Measurements from ENCODE around the gene CNTNAP3. TPM values are rescaled to one million over a fixed set of nuclear protein-coding genes. Genes with fewer than 3 reads are reported as not detected.
"Not testable (repeated sequence)": the region's sequence is repeated elsewhere in the genome, so short reads cannot be mapped to it uniquely, and the experiment has no call there.

The CNTNAP3 gene
- total RNA-seq (2022) (6.3 and 9.3 TPM in 2 replicates), Bru-seq, nascent RNA (percentile 38 among the genes with signal in this experiment), BruChase-seq, experiment 1, labeled RNA remaining after a 6-hour chase (percentile 31 among the genes with signal in this experiment), BruChase-seq, experiment 2, labeled RNA remaining after a 2-hour chase (percentile 37 among the genes with signal in this experiment)
- long read RNA-seq, partial matches to known transcripts, result 1 of 6 reads
- long read RNA-seq, other reads (novel, unspliced or antisense), result 5 of 6 reads

GRCh38 chr9:39287980-39288379 is at the start of gene CNTNAP3:
TSS of gene CNTNAP3 (minus strand) at chr9:39288167. CDS start at chr9:39288064, 103 bp downstream.
- intact Hi-C loops (cut with micrococcal nuclease; ENCODE audit: unreplicated experiment); H3K27ac Mint-ChIP-seq (ENCODE audit: unreplicated experiment); H3K36me3 Mint-ChIP-seq (ENCODE audit: insufficient read depth, unreplicated experiment); H3K27me3 Mint-ChIP-seq (ENCODE audit: unreplicated experiment); H3K4me3 Mint-ChIP-seq (ENCODE audit: low read depth, unreplicated experiment); H3K9me3 Mint-ChIP-seq (ENCODE audit: low read depth, unreplicated experiment); CTCF ChIA-PET; H3K4me1 Mint-ChIP-seq (ENCODE audit: low read depth, unreplicated experiment); DNase-seq; BruUV-seq (replicated peaks): not testable (repeated sequence)

GRCh38 chr9:39279995-39280394 is 8.0 kb downstream of the CNTNAP3 start:
- H3K4me1 Mint-ChIP-seq (ENCODE audit: low read depth, unreplicated experiment); H3K4me3 Mint-ChIP-seq (ENCODE audit: low read depth, unreplicated experiment); H3K9me3 Mint-ChIP-seq (ENCODE audit: low read depth, unreplicated experiment); H3K36me3 Mint-ChIP-seq (ENCODE audit: insufficient read depth, unreplicated experiment); H3K27me3 Mint-ChIP-seq (ENCODE audit: unreplicated experiment); intact Hi-C loops (cut with micrococcal nuclease; ENCODE audit: unreplicated experiment); CTCF ChIA-PET; BruUV-seq (replicated peaks); H3K27ac Mint-ChIP-seq (ENCODE audit: unreplicated experiment); DNase-seq: not testable (repeated sequence)

- H3K36me3 Mint-ChIP-seq (ENCODE audit: insufficient read depth, unreplicated experiment); H3K4me1 Mint-ChIP-seq (ENCODE audit: low read depth, unreplicated experiment); H3K9me3 Mint-ChIP-seq (ENCODE audit: low read depth, unreplicated experiment); H3K27ac Mint-ChIP-seq (ENCODE audit: unreplicated experiment); CTCF ChIA-PET; DNase-seq; intact Hi-C loops (cut with micrococcal nuclease; ENCODE audit: unreplicated experiment); H3K4me3 Mint-ChIP-seq (ENCODE audit: low read depth, unreplicated experiment); BruUV-seq (replicated peaks); H3K27me3 Mint-ChIP-seq (ENCODE audit: unreplicated experiment): not testable (repeated sequence)
Observed at GRCh38 chr9:39242513-39242912, 45.5 kb downstream of the CNTNAP3 start.

- CTCF ChIA-PET; H3K27ac Mint-ChIP-seq (ENCODE audit: unreplicated experiment); BruUV-seq (replicated peaks); H3K4me3 Mint-ChIP-seq (ENCODE audit: low read depth, unreplicated experiment); H3K36me3 Mint-ChIP-seq (ENCODE audit: insufficient read depth, unreplicated experiment); DNase-seq; H3K4me1 Mint-ChIP-seq (ENCODE audit: low read depth, unreplicated experiment); H3K9me3 Mint-ChIP-seq (ENCODE audit: low read depth, unreplicated experiment); intact Hi-C loops (cut with micrococcal nuclease; ENCODE audit: unreplicated experiment); H3K27me3 Mint-ChIP-seq (ENCODE audit: unreplicated experiment): not testable (repeated sequence)
Observed at GRCh38 chr9:39232130-39232991, 55.6 kb downstream of the CNTNAP3 start.

GRCh38 chr9:39215976-39216375 is 72.0 kb downstream of the CNTNAP3 start:
- CTCF ChIA-PET; H3K4me1 Mint-ChIP-seq (ENCODE audit: low read depth, unreplicated experiment); H3K27ac Mint-ChIP-seq (ENCODE audit: unreplicated experiment); BruUV-seq (replicated peaks); DNase-seq; H3K4me3 Mint-ChIP-seq (ENCODE audit: low read depth, unreplicated experiment); intact Hi-C loops (cut with micrococcal nuclease; ENCODE audit: unreplicated experiment); H3K9me3 Mint-ChIP-seq (ENCODE audit: low read depth, unreplicated experiment); H3K36me3 Mint-ChIP-seq (ENCODE audit: insufficient read depth, unreplicated experiment); H3K27me3 Mint-ChIP-seq (ENCODE audit: unreplicated experiment): not testable (repeated sequence)

- DNase-seq; H3K27me3 Mint-ChIP-seq (ENCODE audit: unreplicated experiment); H3K4me1 Mint-ChIP-seq (ENCODE audit: low read depth, unreplicated experiment); H3K9me3 Mint-ChIP-seq (ENCODE audit: low read depth, unreplicated experiment); BruUV-seq (replicated peaks); H3K4me3 Mint-ChIP-seq (ENCODE audit: low read depth, unreplicated experiment); H3K36me3 Mint-ChIP-seq (ENCODE audit: insufficient read depth, unreplicated experiment); H3K27ac Mint-ChIP-seq (ENCODE audit: unreplicated experiment); intact Hi-C loops (cut with micrococcal nuclease; ENCODE audit: unreplicated experiment); CTCF ChIA-PET: not testable (repeated sequence)
Observed at GRCh38 chr9:39209773-39210172, 78.2 kb downstream of the CNTNAP3 start.

- H3K27me3 Mint-ChIP-seq (ENCODE audit: unreplicated experiment); H3K4me1 Mint-ChIP-seq (ENCODE audit: low read depth, unreplicated experiment); H3K27ac Mint-ChIP-seq (ENCODE audit: unreplicated experiment); H3K4me3 Mint-ChIP-seq (ENCODE audit: low read depth, unreplicated experiment); CTCF ChIA-PET; intact Hi-C loops (cut with micrococcal nuclease; ENCODE audit: unreplicated experiment); H3K36me3 Mint-ChIP-seq (ENCODE audit: insufficient read depth, unreplicated experiment); BruUV-seq (replicated peaks); DNase-seq; H3K9me3 Mint-ChIP-seq (ENCODE audit: low read depth, unreplicated experiment): not testable (repeated sequence)
Observed at GRCh38 chr9:39206643-39207042, 81.3 kb downstream of the CNTNAP3 start.

GRCh38 chr9:39205842-39206241 is 82.1 kb downstream of the CNTNAP3 start:
- H3K4me1 Mint-ChIP-seq (ENCODE audit: low read depth, unreplicated experiment); H3K27me3 Mint-ChIP-seq (ENCODE audit: unreplicated experiment); H3K4me3 Mint-ChIP-seq (ENCODE audit: low read depth, unreplicated experiment); H3K27ac Mint-ChIP-seq (ENCODE audit: unreplicated experiment); DNase-seq; H3K36me3 Mint-ChIP-seq (ENCODE audit: insufficient read depth, unreplicated experiment); CTCF ChIA-PET; intact Hi-C loops (cut with micrococcal nuclease; ENCODE audit: unreplicated experiment); BruUV-seq (replicated peaks); H3K9me3 Mint-ChIP-seq (ENCODE audit: low read depth, unreplicated experiment): not testable (repeated sequence)

GRCh38 chr9:39200412-39200811 is 87.6 kb downstream of the CNTNAP3 start:
- H3K36me3 Mint-ChIP-seq (ENCODE audit: insufficient read depth, unreplicated experiment); H3K9me3 Mint-ChIP-seq (ENCODE audit: low read depth, unreplicated experiment); intact Hi-C loops (cut with micrococcal nuclease; ENCODE audit: unreplicated experiment); DNase-seq; H3K4me1 Mint-ChIP-seq (ENCODE audit: low read depth, unreplicated experiment); H3K4me3 Mint-ChIP-seq (ENCODE audit: low read depth, unreplicated experiment); H3K27me3 Mint-ChIP-seq (ENCODE audit: unreplicated experiment); BruUV-seq (replicated peaks); H3K27ac Mint-ChIP-seq (ENCODE audit: unreplicated experiment); CTCF ChIA-PET: not testable (repeated sequence)

Measured in Calu3 (cell line).